ENCODE measurements around the gene TMEM233.

TMEM233 gene

GRCh38 chr12:119660076-119660475, 66.5 kb downstream of the TMEM233 start:
- DNase-seq = no peak

GRCh38 chr12:119661882-119662281, 68.3 kb downstream of the TMEM233 start:
- DNase-seq = no peak

- DNase-seq = no peak
Observed at GRCh38 chr12:119664642-119665041, 71.1 kb downstream of the TMEM233 start.

GRCh38 chr12:119665164-119665929, 71.8 kb downstream of the TMEM233 start:
- DNase-seq = no peak

- DNase-seq = no peak
Observed at GRCh38 chr12:119666226-119666795, 72.7 kb downstream of the TMEM233 start.

- no peak for DNase-seq
Observed at GRCh38 chr12:119666900-119667576, 73.5 kb downstream of the TMEM233 start.

- DNase-seq = peak; percentile 91
Observed at GRCh38 chr12:119667577-119668323, 74.2 kb downstream of the TMEM233 start, which contains the start of gene PRKAB1. PRKAB1 (plus strand) TSS chr12:119668133; CDS start chr12:119668245, 112 bp downstream.

- no peak for DNase-seq
Observed at GRCh38 chr12:119668324-119668841, 74.8 kb downstream of the TMEM233 start.

GRCh38 chr12:119669744-119670472, 76.3 kb downstream of the TMEM233 start:
- DNase-seq = no peak

GRCh38 chr12:119671070-119671469, 77.5 kb downstream of the TMEM233 start:
- DNase-seq = no peak

- DNase-seq = no peak
Observed at GRCh38 chr12:119672194-119672593, 78.6 kb downstream of the TMEM233 start.

GRCh38 chr12:119673634-119674033, 80.1 kb downstream of the TMEM233 start:
- no peak for DNase-seq

GRCh38 chr12:119674560-119674959, 81.0 kb downstream of the TMEM233 start:
- no peak for DNase-seq

GRCh38 chr12:119676022-119676421, 82.4 kb downstream of the TMEM233 start:
- DNase-seq = no peak

GRCh38 chr12:119676573-119676972, 83.0 kb downstream of the TMEM233 start:
- DNase-seq = no peak

- DNase-seq = no peak
Observed at GRCh38 chr12:119678459-119678858, 84.9 kb downstream of the TMEM233 start.

- no peak for DNase-seq
Observed at GRCh38 chr12:119679081-119679480, 85.5 kb downstream of the TMEM233 start.

- no peak for DNase-seq
Observed at GRCh38 chr12:119679490-119679889, 85.9 kb downstream of the TMEM233 start.

- DNase-seq = no peak
Observed at GRCh38 chr12:119681111-119681510, 87.5 kb downstream of the TMEM233 start.

GRCh38 chr12:119681728-119682638, 88.4 kb downstream of the TMEM233 start:
- no peak for DNase-seq

- no peak for DNase-seq
Observed at GRCh38 chr12:119682639-119683252, 89.2 kb downstream of the TMEM233 start.

Measured in SIG-M5 (cell line).